ENCODE results near the gene KIAA0040.

- TF ChIP-seq, protein P1, sequence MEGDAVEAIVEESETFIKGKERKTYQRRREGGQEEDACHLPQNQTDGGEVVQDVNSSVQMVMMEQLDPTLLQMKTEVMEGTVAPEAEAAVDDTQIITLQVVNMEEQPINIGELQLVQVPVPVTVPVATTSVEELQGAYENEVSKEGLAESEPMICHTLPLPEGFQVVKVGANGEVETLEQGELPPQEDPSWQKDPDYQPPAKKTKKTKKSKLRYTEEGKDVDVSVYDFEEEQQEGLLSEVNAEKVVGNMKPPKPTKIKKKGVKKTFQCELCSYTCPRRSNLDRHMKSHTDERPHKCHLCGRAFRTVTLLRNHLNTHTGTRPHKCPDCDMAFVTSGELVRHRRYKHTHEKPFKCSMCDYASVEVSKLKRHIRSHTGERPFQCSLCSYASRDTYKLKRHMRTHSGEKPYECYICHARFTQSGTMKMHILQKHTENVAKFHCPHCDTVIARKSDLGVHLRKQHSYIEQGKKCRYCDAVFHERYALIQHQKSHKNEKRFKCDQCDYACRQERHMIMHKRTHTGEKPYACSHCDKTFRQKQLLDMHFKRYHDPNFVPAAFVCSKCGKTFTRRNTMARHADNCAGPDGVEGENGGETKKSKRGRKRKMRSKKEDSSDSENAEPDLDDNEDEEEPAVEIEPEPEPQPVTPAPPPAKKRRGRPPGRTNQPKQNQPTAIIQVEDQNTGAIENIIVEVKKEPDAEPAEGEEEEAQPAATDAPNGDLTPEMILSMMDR (IDR thresholded peaks at IDR 0.05) = no peak
- TF ChIP-seq NR3C1 (CRISPR knock-in tag; conservative IDR thresholded peaks at IDR 0.05; ENCODE audit: low read depth) (no peak), KAT7 (CRISPR knock-in tag; IDR thresholded peaks at IDR 0.05; ENCODE audit: borderline replicate concordance) (no peak), ATF2 (CRISPR knock-in tag; IDR thresholded peaks at IDR 0.05; ENCODE audit: borderline replicate concordance, low read depth) (no peak)
- TF ChIP-seq, protein P2, sequence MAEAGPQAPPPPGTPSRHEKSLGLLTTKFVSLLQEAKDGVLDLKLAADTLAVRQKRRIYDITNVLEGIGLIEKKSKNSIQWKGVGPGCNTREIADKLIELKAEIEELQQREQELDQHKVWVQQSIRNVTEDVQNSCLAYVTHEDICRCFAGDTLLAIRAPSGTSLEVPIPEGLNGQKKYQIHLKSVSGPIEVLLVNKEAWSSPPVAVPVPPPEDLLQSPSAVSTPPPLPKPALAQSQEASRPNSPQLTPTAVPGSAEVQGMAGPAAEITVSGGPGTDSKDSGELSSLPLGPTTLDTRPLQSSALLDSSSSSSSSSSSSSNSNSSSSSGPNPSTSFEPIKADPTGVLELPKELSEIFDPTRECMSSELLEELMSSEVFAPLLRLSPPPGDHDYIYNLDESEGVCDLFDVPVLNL (CRISPR knock-in tag; IDR thresholded peaks at IDR 0.05; ENCODE audit: borderline replicate concordance, low read depth) = no peak
Observed at GRCh38 chr1:175197531-175197930, 5.0 kb upstream of the KIAA0040 start.

Measured in WTC11 (cell line).